ENCODE results near the gene BIRC2.
A peak's percentile ranks its signal among the peaks of the same experiment; 100 is the strongest.
"Not testable (repeated sequence)": the region's sequence is repeated elsewhere in the genome, so short reads cannot be mapped to it uniquely, and the experiment has no call there.

BIRC2 gene

DNA sequence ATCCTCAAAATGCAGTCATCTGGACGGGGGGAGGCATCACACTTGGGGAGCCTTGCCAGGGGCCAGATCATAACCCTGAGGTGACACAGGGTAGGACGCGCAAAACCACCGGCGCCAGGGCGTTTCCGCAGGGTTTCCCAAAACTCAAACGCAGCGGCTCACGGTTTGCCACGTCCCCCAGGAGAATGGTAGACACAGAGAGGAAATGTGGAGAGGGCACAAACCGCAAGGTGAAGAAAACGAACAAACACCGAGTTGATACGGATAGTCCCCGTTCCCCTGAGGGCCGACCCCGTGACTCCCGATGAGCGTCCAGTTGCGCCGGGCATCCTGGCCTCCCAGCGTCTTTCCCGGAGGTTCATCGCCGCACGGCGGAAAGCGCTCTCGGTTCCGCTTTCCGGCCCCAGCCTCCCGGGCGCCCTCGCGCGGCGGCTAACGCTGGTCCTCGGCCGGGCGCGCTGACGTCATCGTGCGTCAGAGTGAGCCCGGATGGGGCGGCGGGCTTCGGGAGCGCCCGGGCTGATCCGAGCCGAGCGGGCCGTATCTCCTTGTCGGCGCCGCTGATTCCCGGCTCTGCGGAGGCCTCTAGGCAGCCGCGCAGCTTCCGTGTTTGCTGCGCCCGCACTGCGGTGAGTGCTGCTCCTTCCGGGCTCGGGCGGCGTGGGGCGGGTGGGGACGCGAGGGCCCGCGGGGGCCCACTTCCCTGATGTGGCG, at the start of gene BIRC2:
Gene BIRC2, plus strand, starts transcription at position 467 of the 714 bp plus-strand sequence. CDS start 2,641 bp downstream, outside the sequence.
- peak; percentile 81 to 96 for DNase-seq

DNA sequence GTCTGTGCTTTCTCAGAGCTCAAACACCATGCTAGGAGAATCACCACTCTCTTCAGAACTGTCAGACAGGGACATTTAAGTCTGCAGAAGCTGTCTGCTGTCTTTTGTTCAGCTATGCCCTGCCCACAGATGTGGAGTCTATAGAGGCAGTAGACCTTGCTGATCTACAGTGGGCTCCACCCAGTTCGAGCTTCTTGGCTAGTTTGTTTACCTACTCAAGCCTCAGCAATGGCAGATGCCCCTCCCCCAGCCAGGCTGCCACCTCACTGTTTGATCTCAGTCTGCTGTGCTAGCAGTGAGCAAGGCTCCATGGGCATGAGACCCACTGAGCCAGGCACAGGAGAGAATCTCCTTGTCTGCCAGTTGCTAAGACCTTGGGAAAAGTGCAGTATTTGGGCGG, 46.2 kb upstream of the BIRC2 start:
- not testable (repeated sequence) for DNase-seq

- no peak for DNase-seq
These were observed 44.8 kb upstream of the BIRC2 start for GRCh38 chr11:102302241-102302640.

- no peak for DNase-seq
These were observed 42.3 kb upstream of the BIRC2 start for GRCh38 chr11:102304686-102305085.

- DNase-seq, result no peak
These were observed 41.5 kb upstream of the BIRC2 start for GRCh38 chr11:102305352-102306047.

- DNase-seq, result no peak
These were observed 40.9 kb upstream of the BIRC2 start for GRCh38 chr11:102306048-102306597.

DNA sequence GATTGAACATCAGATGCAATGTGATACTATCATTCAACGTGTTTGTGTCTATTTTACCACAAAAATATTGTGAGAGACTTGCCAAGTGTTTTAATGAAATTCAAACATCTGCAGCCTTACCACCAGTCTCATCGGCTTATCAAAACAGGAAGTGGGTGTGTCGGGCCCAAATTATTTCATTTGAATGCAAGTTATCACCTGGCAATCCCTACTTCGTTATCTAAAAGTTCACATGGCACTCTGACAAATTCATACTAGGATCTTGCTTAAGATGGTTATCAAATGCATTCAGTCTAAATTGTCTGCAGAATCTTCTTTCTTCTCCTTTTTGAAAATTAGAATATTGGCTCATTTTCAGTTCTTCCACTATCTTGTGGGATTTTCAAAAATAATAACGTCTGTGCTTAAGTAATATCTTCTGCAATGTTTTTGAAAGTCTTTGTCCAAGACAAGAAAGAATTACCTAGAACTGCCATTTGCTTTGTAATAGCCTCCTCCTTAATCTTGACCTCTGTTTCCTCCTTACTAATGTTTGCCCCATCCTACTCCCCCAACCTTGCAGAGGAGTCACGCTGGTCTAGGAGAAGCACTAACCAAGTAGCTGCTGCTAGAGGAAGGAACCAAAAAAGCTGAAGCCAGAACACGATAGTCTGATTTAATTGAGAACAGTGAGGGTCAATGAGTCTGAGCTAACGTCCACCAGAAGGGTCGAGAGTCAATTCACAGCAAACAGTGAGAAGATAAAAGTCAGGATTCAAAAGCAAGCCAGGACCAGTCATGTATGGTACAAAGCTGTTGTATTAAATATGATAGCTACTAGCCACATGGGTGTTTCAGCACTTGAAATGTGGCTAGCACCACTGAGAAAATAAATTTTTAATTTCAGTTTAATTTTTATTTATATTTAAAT, 39.9 kb upstream of the BIRC2 start:
- no peak for DNase-seq

DNA sequence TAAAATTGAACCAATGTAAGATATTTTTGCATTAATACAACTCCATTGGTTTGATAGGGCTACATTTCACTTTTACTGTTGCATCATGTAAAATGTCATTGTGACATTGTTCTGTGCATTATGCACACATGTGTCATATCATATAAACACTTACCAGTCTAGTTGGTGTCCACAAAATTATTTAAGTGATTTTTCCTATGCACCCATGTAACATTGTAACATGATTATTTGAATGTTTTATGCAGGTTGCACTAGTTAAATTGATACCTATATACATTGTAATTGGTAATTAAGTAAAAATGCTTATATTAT, 39.3 kb upstream of the BIRC2 start:
- no peak for DNase-seq

- no peak for DNase-seq
These were observed 37.1 kb upstream of the BIRC2 start for GRCh38 chr11:102309621-102310541.

DNA sequence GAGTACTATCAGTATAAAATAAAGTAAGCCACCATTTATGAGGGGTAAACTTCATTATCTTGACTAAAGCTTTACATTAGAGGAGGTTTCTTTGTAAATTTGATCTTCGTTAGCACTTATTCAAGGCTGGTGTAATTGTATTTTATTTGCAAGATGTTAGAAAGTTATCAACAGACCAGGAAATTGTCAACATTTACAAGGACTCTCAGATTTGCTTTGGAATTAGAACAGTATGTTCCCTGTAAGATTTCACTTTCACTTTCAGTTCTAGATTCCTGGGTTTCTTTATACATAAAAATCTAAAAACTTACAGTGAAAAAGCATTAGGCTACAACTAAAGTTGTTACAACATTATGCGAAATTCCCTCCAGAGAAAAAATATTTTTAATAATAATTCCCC, 34.3 kb upstream of the BIRC2 start:
- no peak for DNase-seq

DNA sequence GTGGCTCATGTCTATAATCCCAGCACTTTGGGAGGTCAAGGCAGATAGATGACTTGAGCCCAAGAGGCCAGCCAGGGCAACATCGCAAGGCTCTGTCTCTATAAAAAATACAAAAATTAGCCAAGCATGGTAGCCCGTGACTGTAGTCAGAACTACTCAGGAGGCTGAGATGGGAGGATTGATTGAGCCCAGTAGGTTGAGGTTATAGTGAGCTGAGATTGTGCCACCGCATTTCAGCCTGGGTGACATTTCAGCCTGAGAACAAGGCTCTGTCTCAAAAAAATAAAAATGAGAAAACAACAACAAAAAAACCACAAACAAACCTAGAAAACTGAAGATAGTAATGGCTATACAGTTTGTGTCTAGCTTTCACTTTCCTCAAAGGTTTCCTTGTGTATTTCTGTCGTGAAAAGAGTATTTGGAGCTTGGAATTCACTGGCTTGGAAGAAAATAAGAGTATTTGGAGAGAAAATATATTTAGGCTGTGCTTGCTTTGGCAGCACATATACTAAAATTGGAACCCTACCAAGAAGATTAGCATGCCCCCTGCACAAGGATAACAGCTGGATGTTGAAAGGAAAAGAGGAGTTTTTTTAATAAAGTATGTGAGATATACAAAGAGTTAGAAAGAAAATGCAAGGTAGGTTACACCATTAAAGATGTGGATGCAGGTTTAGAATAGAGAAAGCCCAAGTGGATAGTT, 33.6 kb upstream of the BIRC2 start:
- no peak for DNase-seq

- DNase-seq, result no peak
These were observed 32.2 kb upstream of the BIRC2 start for GRCh38 chr11:102314784-102315183.

- no peak for DNase-seq
These were observed 30.6 kb upstream of the BIRC2 start for GRCh38 chr11:102316346-102316904.

DNA sequence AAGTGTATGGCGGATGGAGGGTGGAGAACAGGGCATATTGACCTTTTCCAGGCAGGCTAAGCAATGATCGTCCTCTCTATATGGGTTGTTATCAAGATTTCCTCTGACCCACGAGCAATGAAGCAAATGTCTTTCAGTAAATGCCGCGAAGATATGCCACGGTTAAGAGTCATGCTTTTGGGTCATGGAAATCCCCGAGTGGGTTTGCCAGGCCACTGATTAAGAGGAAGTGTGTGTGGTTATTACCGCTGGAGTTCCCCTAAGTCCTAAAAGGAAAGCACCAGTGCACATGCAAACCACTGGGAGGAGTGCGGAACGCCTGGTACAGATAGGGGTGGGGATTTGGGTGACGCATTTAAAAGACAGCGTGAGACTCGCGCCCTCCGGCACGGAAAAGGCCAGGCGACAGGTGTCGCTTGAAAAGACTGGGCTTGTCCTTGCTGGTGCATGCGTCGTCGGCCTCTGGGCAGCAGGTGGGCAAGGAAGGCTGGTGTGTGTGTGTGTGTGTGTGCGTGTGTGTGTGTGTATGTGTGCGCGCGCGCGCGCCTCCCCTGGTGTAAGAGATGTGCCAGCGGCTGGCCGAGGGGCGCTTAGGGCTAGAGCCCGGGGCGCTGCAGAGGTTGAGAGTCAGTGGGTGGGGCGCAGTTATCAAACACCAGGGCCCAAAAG, 29.8 kb upstream of the BIRC2 start, which contains the start of gene BIRC3:
Gene BIRC3, plus strand, starts transcription at position 386 of the 669 bp plus-strand sequence. CDS start 7,026 bp downstream, outside the sequence.
- no peak for DNase-seq

GRCh38 chr11:102317768-102318103, 29.3 kb upstream of the BIRC2 start:
- DNase-seq, result no peak

GRCh38 chr11:102318469-102318868, 28.5 kb upstream of the BIRC2 start:
- no peak for DNase-seq

DNA sequence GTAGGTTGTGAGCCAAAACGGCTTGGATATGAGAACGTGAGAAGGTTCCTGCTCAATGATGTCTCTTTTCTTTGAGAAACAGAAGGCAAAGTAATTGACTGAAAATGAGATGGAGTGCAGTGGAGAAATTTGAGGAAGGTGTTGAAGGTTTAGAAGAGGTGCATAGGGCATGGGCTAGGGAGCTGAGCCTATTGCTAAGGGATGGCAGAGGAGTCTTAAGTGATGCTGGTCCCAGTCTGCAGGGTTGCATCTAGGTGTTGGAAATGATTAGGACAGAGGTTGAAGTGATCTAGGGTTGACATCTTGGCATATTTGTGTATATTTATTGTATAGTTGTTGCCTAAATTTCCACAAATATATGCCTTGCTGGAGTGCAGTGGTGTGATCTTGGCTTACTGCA, 27.5 kb upstream of the BIRC2 start:
- no peak for DNase-seq

DNA sequence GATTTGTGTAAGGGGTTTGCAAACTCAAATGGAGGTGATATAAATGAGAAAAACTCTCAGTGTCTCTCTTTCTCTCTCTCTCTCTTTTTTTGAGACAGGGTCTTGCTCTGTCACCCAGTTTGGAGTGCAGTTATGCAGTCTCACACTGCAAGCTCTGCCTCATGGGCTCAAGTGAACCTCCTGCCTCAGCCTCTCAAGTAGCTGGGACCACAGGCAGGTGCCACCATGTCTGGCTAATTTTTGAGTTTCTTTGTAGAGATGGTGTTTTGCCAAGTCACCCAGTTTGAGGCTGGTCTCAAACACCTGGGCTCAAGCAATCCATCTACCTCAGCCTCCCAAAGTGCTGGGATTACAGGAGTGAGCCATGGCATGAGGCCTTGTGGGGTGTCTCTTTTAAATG, 26.8 kb upstream of the BIRC2 start:
- no peak for DNase-seq

- DNase-seq, result no peak
These were observed 26.3 kb upstream of the BIRC2 start for GRCh38 chr11:102320679-102321078.

GRCh38 chr11:102322560-102322959, 24.5 kb upstream of the BIRC2 start:
- no peak for DNase-seq

Data from NCI-H446 (cell line).